ENCODE results near the gene INTS13.
A peak's percentile ranks its signal among the peaks of the same experiment; 100 is the strongest.
"Not testable (repeated sequence)": the region's sequence is repeated elsewhere in the genome, so short reads cannot be mapped to it uniquely, and the experiment has no call there.

Gene INTS13

DNA sequence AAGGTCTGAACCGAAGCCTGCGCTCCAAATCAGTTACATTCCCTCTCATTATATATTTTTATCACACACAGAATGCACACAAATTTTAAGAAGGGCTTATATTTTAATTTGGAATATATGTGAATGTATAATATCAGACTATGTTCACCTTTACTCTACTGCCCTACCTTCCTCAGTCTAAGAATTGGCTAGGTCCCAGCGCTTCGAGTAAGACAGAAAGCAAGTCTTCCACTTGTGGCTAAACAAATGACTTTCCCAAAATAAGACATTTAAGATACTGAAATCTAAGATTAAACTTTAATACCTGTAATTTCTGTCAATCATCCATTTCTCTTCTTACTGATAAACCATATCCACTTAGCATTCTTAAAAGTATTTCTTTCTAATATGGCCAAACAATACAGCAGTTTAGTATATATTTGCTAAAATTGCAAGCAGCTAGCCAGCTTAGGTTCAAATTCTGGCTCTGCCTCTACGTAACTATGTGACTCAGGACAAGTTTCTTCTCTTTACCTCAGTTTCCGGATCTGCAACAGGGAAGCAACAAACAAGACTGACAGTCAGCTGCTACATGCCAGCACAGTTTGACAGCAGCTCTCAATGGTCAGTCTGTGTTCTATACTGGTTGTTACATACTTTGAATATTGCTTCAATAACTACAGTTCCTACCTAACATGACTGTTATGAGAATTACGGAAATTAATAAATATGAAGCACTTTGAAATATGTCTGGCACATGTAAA is 2.0 kb downstream of the INTS13 start:
- DNase-seq (ENCODE audit: low spot score): no peak

DNA sequence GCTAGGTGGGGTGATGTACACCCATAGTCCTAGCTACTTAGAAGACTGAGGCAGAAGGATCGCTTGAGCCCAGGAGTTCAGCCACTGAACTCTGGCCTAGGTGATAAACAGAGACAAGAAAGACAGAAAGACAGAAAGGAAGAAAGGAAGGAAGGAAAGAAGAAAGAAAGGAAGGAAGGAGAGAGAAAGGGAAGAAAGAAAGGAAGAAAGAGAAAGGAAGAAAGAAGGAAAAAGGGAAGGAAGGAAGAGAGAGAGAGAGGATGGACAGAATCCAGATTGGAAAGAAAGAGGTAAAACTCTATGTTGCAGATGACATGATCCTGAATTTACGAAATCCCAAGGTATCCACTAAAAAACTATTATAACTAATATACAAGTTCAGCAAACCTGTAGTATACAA is 8.2 kb downstream of the INTS13 start:
- no peak for DNase-seq (ENCODE audit: low spot score)

DNA sequence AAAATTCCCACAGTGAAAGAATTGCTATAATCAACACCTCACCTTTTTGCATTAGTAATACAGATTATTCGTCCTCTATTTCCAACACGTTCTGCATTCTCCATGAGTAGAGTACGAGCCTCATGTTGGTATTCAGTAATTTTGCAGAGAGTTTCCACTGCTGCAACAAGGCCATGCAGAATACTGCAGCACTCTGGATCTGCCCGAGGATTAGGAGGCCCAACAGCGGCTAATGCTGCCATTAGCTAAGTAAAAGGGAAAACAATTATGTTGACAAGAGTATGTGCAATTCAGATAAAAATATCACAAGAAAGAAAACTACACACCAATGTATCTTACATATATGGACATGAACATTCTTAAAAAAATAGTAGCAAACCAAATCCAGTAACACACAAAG is 9.1 kb downstream of the INTS13 start:
- no peak for DNase-seq (ENCODE audit: low spot score)

DNA sequence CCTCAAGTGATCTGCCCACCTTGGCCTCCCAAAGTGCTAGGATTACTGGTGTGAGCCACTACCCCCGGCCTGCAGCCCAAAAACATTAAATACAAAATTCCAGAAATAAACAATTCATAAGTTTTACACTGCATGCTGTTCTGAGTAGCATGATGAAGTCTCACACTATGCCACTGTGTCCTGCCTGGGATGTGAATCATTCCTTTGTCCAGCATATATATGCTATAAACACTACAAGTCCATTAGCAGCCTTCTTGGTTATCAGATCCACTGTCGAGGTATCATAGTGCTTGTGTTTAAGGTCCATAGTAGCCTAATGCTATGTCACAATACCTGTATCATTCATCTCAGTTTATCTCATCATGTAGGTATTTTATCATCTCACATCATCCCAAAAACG is 15.9 kb downstream of the INTS13 start:
- no peak for DNase-seq (ENCODE audit: low spot score)

DNA sequence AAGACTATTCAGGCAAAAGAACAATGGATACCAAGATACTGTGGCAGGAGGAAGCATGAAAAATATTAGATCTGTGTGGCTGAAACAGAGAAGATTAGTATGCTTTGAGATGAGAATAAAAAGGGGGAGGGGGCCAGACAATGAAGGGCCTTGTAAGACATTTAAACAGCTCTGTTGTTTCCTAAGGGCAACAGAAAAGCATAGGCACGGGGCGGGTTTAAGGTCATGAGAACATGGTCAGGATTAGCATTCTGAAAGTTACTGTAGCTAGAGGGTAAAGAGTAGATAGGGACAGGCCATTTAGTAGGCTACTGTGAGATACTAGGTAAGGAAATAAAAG is 18.6 kb downstream of the INTS13 start:
- DNase-seq (ENCODE audit: low spot score): peak; percentile 78

DNA sequence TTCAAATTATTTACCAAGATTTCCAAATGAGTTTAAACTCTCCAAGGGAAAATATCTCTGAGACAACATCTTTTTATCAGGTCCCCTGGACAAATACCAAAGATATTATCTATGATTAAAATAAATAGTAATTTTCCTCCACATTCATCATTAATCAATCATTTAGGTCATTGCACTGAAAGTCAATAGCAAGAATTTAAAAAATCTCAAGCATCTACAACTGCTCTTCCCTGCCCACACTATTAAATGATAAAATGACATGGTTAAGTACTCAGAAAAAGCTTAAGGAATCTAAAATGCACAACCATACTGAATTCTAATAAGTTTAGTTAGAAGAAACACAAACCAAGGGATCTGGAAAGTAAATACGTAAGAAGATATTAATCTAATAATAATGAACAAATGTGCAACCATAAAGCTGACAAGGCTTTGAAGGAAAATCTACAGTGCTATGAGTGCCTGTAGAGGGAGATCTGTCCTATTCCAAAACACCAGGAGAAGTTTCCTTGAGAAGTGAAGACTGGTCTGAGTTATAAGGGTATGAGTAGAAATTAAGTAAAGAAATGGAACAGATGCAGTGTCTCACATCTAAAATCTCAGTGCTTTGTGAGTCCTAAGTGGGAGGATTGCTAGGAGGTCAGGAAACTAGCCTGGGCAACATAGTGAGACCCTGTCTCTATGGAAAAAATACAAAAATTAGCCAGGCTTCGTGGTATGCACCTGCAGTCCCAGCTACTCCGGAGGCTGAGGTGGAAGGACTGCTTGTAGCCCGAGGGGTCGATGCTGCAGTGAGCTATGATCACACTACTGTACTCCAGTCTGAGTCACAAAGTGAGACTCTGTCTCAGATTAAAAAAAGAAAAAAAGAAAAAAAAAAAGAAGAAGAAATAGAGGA is 19.2 kb downstream of the INTS13 start:
- DNase-seq (ENCODE audit: low spot score): no peak

DNA sequence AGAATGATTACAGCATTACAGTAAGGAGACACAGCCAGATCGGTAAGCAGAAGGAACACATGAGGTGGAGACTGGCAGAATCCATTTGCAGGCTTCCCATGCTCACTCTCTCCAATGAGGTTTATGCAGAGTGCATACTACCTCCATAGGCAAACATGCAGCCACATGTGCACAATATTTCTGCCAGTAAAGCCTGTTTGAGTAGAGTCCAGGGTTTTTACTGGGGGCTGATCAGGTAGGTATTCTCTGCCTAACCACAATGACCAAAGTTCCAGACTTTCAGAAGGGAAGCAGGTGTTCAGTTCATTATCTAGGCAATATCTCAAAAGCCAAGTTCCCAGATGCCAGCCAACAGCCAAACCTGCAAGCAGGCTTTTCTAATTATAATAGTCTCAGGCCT is 31.1 kb downstream of the INTS13 start:
- no peak for DNase-seq (ENCODE audit: low spot score)

DNA sequence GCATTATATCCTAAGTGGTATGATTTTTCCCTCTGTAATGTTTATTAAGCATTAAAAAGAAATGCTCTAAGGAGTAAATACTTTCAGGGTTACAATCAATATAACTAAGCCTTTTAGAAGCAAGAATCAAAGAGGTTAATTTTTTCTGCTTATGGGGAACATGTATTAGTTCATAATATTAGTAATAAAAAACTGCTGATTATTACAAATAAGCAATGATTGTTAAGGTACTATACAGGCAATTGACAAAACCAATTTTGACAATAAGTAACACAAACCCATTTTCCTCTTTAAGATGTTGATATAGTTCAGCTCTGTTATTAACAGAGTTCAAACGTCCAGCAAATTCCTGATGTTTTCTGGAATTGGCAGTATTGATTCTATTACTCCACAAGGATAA is 31.8 kb downstream of the INTS13 start:
- no peak for DNase-seq (ENCODE audit: low spot score)

DNA sequence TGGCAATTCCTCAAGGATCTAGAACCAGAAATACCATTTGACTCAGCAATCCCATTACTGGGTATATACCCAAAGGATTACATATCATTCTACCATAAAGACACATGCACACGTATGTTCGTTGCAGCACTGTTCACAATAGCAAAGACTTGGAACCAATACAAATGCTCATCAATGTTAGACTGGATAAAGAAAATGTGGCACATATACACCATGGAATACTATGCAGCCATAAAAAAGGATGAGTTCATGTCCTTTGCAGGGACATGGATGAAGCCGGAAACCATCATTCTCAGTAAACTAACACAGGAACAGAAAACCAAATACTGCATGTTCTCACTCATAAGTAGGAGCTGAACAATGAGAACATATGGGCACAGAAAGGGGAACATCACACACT is 34.4 kb downstream of the INTS13 start:
- not testable (repeated sequence) for DNase-seq (ENCODE audit: low spot score)

DNA sequence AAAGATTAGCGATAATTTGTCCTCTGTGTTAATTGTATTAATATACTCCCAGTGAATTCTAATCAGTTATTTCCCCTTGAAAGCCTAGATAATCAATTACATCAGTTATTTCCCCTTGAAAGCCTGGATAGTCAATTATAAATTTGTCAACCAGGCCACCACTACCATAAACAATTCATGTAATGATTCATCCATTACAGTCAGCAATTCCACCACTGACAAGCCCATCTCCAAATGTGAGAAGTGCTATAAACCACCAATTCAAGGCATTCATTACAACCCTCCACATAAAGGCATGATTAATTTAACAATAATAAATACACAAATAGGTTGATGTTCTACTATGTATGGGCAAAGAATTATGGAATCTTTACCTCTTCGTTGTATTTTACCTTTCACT is 40.9 kb downstream of the INTS13 start:
- DNase-seq (ENCODE audit: low spot score): no peak

DNA sequence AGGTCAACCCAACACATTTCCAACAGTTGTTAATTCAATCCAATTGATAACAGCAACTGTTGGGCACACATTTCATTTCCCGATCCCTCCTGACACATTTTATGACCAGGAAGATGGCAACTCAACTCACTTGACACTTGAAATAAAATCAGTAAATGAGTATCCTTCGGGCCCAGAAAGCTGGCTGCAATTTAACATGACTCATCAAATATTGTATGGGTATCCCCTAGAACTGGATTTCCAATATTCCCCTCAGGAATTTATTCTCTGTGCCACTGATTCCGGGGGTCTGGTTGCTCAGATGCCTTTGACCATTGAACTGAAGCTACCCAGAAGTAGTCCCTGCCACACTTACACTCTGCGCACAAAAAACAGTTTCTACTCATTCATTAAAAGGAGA is 42.1 kb downstream of the INTS13 start:
- no peak for DNase-seq (ENCODE audit: low spot score)

DNA sequence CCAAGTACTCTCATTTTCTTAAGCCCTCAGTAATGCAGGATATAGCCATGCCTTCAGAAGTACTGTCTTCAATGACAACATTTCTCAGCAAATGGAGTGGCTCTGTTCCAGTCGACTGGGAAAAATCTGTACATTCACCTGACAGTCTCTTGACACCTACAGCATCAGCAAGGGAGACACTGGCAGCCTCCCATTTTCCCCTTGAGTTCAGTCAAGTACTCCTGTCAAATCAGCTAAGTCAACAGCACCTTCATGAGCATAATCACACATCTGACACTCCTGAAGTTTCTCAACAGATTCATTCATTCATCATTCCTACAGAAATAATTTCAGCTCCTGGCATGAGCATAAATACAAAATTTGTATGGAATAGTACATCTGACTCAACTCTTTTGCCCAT is 46.1 kb downstream of the INTS13 start:
- peak; percentile 53 for DNase-seq (ENCODE audit: low spot score)

DNA sequence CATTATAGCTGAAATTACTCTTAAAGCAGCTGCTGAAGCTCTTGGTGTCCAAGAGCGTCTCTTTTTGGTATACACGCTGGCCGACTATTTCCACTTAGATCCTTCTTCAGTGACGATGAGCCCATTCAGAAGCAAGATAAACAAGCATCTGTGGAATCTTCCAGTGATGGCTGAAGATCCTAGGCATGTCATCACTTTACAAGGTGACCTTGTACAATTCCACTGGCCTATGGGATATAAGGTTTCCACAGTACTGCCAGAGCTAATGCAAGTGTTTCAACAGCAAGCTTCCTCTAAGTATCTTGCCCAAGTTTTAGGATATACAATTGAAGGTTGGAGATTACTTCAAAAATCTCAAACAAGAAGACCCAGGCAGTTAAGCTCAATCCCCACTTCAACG is 47.0 kb downstream of the INTS13 start:
- DNase-seq (ENCODE audit: low spot score): no peak

DNA sequence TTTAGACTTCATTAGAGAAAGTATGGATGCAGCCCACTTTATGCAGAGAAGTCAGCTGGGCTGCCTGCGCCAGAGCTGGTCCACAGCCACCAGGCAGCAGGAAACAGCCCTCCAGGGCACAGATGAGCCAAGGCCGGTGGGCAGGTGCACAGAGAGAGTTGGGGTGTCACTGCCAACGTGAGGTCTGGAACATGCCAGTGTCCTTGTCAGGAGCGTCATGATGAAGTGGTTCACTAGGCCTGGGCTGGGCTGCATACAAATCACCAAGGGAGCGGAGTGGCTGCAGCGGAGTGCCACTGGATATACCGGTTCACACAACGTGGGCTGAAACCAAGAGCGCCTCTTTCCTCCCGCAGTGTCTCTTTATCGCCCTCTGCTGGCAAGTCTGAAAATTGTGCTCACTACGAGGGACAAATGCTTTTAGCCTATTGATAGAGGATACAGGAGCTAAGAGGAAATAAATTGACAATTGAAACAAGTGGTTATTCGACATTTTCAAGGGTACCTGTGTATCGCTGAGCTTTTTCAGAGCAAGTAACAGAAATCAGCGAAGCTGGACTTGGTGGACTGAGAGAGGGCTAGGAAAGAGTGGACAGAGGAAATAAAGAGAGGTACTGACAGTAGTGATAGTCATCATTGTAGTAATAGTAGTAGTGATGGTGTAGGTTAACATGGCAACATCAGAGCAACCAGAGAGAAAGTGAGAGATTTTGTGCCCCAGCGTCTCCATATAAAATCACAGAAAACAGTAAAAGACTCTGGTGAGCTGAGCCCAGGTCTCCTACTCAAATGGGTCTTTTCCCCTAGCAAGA is 52.8 kb downstream of the INTS13 start:
- DNase-seq (ENCODE audit: low spot score): peak; percentile 79

DNA sequence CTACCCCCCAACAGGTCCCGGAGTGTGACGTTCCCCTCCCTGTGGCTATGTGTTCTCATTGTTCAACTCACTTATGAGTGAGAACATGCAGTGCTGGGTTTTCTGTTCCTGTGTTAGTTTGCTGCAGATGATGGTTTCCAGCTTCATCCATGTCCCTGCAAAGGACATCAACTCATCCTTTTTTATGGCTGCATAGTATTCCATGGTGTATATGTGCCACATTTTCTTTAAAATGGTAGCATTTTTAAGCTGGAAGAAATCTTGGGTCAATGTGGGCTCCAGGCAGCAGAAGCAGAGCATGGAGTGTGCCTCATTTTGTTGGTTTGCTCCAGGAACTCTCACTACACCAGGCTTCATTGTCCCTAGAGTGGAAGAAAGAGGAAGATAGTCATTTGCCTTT is 57.2 kb downstream of the INTS13 start:
- DNase-seq (ENCODE audit: low spot score): no peak

DNA sequence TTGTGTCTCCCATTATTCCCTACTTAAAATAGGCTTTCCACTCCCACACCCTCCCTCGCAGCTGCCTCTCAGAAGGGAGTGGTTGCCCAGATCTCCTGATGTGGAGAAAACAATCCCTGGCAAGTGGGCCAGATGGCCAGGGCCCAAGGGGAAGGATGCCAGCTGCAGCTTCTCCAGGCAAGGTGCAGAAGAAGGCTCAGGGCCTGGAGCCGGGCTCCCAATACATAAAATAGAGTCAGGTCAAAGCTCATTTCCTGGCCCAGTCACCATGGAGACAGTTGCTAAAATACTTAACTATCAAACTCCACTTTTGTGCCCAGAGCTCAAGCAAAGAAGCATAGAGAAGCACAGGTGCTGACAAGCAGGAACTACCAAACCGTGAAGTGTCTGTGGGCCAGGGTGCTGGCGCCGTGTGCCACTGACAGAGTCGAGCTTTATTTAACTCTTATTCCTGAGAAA is 59.1 kb downstream of the INTS13 start:
- peak; percentile 65 for DNase-seq (ENCODE audit: low spot score)

DNA sequence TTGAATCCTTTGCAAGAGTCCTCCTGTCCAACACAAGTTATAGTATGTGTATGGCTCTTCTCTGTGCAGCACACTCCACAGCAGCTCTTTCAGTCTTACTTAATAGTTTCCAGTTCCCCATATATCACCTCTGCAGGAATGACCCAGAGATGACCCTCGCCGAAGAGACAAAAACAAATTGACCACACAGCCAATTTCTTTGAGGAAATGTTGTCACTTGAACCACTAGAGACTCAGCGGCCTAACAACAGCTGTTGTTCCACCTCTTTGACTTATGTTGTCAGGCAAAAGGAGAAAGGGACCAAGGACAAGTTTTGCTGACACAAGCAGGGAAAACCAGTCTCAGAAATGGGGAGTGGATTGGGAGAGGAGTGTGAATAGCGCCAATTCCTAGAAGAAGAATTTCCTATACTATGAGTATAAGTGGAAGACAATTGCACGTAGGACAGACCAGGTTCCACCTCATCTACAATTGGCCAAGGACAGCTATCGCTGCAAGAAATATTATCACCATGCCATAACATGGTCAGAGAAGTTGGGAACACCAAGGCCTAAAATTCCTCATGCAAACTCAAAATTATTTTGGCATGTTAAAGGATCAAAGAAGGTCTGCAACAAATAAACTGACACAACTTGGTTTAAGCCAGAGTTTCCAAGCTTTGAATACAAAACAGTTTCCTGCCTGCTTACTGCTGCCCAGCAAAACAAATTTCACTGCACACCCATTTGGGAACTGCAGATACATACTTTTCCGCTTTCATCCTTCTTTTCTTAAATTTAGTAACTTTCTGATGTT is 63.1 kb downstream of the INTS13 start:
- no peak for DNase-seq (ENCODE audit: low spot score)

DNA sequence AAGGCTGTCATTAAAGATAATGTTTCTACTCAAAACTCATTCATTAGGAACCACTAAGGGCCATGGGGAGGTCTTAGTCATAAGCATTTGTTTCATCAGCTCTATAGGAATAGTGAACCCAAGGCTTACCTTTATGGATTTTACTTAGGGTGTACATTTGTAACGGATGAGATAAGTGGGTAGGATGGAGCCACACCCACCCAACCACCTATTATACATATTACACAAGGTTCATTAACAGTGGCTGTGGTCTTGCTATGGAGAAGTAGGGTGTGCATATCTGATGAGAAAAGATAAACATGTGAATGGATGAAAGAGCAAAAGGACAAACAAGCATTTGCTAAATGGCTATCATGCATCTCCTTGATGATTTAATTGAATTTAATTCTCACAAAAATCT is 65.2 kb downstream of the INTS13 start:
- no peak for DNase-seq (ENCODE audit: low spot score)

DNA sequence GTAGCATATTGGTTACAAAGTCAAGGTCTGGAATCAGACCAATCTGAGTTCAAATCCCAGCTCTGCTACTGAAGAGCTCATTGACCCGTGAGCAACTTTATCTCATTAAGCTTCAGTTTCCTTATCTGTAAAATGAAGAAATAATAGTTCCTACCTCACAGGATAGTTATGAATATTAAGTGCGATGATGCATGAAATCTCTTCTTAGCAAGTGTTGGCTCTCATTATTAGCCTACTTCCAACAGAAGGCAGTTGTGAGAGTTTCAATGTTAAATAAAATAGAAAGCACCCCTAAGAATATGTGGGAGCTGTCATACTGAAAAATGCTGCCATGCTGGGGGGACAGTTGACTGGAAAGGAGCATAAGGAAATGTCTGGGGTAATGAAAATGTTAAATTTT is 65.8 kb downstream of the INTS13 start:
- no peak for DNase-seq (ENCODE audit: low spot score)

DNA sequence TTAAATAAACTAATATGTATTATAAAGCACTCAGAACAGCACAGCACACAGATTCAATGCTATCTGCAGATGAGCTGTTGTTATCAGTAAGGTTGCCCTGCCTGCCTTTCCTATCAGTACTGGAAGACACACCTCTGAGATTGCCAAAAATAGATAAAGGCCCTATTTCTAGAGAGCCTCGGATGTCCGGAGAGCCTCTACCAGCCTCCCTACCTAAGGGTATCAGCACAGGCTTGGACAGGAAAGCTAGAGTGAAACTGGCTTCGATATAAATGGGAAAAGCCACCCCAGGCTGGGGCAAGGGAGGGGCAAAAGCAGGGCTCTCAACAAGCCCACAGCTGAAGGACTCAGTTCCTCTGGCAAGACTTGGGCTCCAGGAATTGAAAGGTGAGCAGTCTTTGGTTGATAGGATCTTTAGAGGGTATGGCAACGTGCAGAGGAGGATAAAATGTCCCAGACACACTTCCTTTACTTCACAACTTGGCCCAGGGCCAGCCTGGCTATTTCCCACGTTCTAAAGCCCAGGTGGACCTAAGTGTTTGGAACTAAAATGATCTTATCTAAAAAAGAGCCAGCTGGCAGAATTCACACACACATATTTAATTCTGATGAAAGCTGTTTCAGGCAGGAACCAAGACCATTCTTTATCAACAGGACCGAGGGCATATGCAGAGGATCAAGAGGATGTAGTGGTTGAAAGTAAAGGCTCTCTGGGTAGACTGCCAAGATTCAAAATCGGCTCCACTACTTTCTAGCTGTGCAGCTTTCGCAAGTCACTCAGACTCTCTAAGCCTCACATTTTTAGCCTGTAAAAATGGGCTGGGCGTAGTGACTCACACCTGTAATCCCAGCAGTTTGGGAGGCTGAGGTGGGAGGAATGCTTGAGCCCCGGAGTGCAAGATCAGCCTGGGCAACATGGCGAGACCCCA is 67.0 kb downstream of the INTS13 start:
- DNase-seq (ENCODE audit: low spot score): peak; percentile 12
